ENCODE measurements around the gene AQP6.

GRCh38 chr12:49943625-49943960 lies 29.2 kb upstream of the AQP6 start:
- TF ChIP-seq GATA3 (IDR thresholded peaks at IDR 0.05; ENCODE audit: low read depth, low read length) = no peak
- TF ChIP-seq GATA2 (IDR thresholded peaks at IDR 0.05; ENCODE audit: low read depth, low read length) = no peak

Data from SH-SY5Y (cell line).